ENCODE results near the gene ZFAND3. TPM values are rescaled to one million over a fixed set of nuclear protein-coding genes. Genes with fewer than 3 reads are reported as not detected.

ZFAND3 gene
- total RNA-seq, 1 experiment from 2014 or later, result 12.9 TPM

GRCh38 chr6:37798436-37799262, 20.9 kb upstream of the ZFAND3 start:
- DNase-seq (ENCODE audit: low read depth), result no peak

DNA sequence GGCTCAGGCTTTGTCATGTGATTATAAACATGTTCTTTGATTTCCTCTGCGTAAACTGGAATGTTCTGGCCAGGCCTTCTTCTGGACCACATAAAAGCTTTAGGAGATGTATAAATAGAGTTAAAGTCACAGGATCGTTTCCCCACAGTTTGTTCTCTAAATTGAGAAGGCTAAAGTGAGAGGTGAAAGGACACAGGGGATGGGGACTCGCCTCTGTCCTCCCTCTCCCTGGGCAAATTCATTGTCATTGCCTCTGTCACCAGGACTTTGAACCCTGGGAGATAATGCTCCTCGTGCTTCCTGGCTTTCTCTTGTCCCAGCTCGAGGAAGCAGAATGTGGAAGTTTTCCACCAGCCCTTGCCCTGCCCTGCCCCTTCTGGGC, 20.3 kb upstream of the ZFAND3 start:
- DNase-seq (ENCODE audit: low read depth), result no peak

DNA sequence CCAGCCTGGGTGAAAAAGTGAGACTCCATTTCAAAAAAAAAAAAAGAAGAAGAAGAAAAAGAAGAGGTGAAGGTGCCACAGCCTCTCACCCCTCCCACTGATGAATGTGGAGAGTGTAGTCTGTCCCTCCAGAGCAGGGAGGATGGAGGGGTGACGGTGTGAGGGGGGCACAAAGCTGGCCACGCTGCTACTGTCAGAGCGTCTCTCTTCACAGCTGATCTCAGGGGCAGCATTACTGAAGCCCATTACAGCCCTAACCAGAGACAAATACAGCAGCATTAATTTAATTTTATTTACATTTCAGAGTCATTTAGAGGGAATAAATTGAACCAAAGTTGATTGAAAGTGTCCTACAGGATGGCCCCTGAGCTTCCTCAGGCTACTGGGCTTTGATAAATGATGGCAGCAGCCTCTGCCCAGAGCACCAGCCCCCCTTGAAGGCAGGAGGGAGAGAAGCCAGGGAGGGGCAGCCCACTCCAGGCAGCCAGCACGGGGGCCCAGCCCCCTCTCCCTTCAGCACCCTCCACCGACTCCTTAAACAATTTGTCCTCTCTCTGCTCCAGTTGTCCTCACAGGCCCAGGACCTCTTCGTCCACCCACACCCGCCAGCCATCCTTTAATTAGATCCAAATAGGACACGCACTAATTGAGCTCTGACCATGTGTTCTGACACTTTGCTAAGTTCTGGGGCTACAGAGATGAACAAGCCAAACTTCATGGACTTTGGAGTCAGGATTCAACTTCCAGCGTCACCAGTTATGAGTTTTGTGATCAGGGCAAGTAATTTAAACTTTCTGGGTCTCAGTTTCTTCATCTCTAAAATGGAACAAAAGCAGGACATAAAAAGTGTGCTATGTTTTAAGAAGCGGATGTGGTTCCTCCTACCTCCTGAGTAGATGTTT, 18.6 kb upstream of the ZFAND3 start:
- no peak for DNase-seq (ENCODE audit: low read depth)

- no peak for DNase-seq (ENCODE audit: low read depth)
Observed at GRCh38 chr6:37801605-37801940, 18.0 kb upstream of the ZFAND3 start.

- no peak for DNase-seq (ENCODE audit: low read depth)
Observed at GRCh38 chr6:37802810-37803209, 16.7 kb upstream of the ZFAND3 start.

DNA sequence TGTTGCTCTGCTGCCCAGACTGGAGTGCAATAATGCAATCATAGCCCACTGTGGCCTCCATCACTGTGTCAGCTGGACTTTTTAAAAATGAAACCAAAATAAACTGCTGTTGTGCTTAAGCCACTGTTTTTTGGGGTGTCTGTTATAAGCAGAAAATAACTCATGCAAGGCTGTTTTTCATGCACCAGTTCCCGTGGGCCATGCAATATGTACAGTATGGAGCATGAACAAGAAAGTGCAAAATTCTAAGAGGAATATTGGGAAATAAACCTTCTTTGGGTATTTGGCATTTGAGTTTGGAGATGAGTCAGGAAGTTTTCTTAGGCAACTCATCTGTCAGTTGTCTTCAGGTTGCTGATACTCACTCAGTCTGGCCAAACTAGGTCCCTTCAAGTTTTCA, 14.9 kb upstream of the ZFAND3 start:
- no peak for DNase-seq (ENCODE audit: low read depth)

DNA sequence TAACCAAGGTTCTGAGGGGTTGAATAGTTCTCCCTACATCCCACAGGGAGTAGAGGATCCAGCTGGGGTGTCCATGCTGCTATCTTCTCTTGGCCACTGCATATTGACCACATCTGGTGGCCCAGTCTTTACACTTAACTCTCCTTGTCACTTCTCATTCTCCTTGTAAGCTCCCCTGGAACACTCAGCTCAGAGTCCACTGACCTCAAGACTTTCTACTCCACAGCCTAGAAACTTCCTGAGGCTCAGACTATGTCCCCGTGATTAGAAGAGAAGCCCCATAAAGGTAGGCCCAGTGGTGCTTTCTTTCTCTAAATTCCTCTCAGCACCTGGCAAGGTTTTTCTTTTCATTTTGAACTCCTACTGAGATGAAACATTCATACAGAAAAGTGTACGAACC, 13.3 kb upstream of the ZFAND3 start:
- no peak for DNase-seq (ENCODE audit: low read depth)

GRCh38 chr6:37807656-37808055, 11.9 kb upstream of the ZFAND3 start:
- DNase-seq (ENCODE audit: low read depth), result peak; percentile 20

DNA sequence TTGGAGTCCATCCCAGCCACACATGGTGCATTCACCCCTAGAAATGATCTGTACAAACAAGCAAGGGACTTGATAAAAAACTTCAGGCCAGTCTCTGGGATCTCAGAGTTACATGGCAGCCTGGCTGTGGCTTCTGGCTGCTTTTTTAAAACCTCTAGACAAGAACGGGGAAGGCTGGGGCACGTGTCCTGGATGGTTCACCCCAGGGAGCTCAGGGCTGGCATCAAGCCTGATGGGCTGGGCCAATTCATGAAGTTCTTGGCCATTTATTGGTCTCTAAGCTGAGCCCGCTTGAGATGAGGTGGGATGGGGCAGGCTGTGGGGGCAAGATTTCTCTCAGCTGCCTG, 10.4 kb upstream of the ZFAND3 start:
- DNase-seq (ENCODE audit: low read depth), result peak; percentile 30

GRCh38 chr6:37812841-37813240, 6.7 kb upstream of the ZFAND3 start:
- no peak for DNase-seq (ENCODE audit: low read depth)

GRCh38 chr6:37814374-37814773, 5.2 kb upstream of the ZFAND3 start:
- DNase-seq (ENCODE audit: low read depth), result no peak

- no peak for DNase-seq (ENCODE audit: low read depth)
Observed at GRCh38 chr6:37816599-37817375, 2.7 kb upstream of the ZFAND3 start.

- peak; percentile 99 for DNase-seq (ENCODE audit: low read depth)
Observed at GRCh38 chr6:37818536-37819176, 871 bp upstream of the ZFAND3 start.

GRCh38 chr6:37819802-37820717, 533 bp downstream of the ZFAND3 start:
- peak; percentile 86 for DNase-seq (ENCODE audit: low read depth)

DNA sequence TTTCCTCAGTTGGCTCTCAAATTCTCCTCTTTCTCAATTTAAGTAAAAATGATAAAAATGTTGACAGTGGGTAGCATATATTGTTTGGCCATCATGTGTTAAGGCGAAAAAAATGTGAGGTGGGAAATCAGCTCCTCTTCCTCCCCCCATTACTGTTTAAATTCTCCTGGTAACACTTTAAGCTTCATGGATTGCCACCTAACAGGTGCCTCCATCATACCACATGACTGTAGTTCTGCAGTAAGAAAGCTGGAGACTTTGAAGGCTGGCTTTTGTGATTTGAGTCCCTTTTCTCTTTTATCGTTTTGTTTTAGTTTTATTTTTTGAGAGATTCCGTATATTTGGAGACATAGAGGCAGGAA, 1.2 kb downstream of the ZFAND3 start:
- no peak for DNase-seq (ENCODE audit: low read depth)

- DNase-seq (ENCODE audit: low read depth), result no peak
Observed at GRCh38 chr6:37821446-37821845, 1.9 kb downstream of the ZFAND3 start.

DNA sequence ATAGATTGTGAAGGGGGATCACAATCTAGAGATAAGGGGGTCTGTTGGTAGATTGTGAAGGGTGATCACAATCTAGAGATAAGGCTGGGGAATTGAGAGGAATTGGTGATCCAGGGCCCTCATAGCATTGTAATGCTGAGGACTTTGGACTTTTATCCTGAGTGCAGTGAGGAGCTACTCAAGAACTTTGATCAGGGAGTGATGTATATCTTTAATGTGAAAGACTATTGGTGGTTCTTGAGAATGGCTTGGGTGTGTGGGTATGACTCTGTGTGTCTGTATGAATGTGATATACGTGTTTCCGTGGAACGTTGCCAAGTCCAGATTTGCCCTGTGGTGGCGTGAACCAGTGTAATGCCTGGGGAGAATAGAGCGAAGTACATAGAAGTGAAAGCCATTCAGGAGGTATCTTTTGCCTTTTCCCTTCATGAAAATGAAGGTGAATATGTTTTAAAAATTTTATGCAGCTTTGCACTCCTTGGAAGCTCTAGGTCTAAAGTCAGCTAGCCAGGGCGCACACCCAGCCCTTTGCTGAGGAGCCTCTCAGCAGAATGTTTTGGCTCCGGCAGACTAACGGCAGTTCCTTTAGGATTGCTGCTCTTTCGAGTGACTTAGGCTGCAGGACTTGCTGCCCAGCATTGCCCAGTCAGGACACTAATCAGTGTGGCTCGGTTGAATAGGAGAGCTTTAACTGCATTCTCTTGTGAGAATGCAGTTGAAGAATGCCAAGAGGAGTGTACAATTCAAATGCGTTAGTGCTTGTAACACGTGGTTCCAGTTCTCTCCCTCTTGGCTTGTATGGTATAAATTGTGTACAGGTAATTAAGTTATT, 3.5 kb downstream of the ZFAND3 start:
- peak; percentile 27 for DNase-seq (ENCODE audit: low read depth)

DNA sequence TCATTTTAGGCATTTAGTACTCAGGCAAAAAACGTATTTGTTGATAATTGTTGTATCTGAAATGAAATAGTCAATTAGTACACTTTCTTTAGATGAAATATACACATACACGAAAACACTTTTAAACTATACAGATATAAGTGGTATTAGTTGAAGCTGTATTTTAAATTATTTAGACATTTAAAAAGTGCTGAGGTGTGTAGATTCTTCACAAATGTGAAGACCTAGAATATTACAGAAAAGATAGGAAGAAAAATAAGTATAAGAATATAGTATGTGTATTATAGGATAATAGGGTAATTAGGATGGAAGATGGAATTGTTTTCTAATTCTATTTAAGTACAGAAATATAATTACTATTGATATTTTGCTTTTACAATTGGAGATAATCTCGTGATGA, 4.6 kb downstream of the ZFAND3 start:
- DNase-seq (ENCODE audit: low read depth), result no peak

DNA sequence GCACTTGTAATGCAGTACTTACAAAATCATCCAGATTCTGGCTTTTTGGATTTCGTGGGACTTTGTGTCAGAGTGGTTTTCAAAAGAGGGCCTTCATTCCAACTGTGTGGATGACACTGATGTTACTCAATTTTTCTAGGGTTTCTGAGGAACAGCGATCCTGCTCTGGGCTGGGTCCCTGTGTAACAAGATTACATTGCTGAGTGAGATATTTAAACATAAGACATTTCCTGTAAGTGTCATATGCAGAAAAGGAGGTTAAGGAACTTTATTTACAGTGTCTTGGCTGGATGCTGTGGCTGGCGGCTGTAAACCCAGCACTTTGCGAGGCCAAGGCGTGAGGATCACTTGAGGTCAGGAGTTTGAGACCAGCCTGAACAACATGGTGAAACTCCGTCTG, 6.7 kb downstream of the ZFAND3 start:
- DNase-seq (ENCODE audit: low read depth), result no peak

DNA sequence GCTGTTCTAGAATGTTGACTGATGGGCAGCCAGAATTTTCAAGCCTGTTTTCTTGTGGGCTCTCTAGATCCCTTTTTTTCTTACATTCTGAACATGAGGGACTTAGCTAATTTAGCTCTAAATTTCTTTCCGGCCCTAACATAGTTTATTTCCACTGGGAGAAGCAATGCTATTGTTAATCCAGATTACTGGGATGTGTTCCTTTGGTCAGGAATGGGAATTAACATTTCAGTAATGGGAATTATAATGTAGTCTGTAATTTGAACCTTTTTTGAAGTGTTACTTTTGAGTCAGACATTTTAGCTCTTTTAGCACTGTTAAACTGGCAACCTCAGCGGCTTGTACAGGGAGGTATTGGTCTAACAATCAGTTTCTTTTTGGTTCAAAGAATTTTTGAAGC, 7.5 kb downstream of the ZFAND3 start:
- DNase-seq (ENCODE audit: low read depth), result no peak

Data from Daoy (cell line).